Ovary (tissue), 3 donors: Measurements from ENCODE around the gene CIDEC.

Source experiments
- CTCF ChIP-seq, 3 donors: fragments of 450-650 bp in 2 of 3; fragments of 200-600 bp in 1 of 3; IDR thresholded peaks; one replicate each; pipeline versions ENCODE4 v1.5.1 to v1.8.0; 2016 to 2022; ENCODE audit warnings: antibody characterized with exemption in 3 of 3, mild to moderate bottlenecking in 1 of 3
- POLR2A ChIP-seq: fragments of 450-650 bp; IDR thresholded peaks from one replicate; pipeline ENCODE4 v1.6.1; 2017; ENCODE audit warnings: antibody characterized with exemption, mild to moderate bottlenecking, moderate library complexity
- donor health status: DM: no; HTN: no; CAD: no.

GRCh38 chr3:9828801-9829755 lies 51.0 kb downstream of the CIDEC start:
- TF ChIP-seq CTCF (IDR thresholded peaks at IDR 0.05), result no peak
- no peak for TF ChIP-seq POLR2A
